Esophagus muscularis mucosa (tissue), 4 donors: Measurements from ENCODE around the gene KLHL29. TPM values are rescaled to one million over a fixed set of nuclear protein-coding genes. Genes with fewer than 3 reads are reported as not detected.
A peak's percentile ranks its signal among the peaks of the same experiment; 100 is the strongest.

Source experiments
- DNase-seq: peaks from one replicate; pipeline ENCODE4 v3.0.0-alpha.2; 2017; ENCODE audit errors: extremely low spot score
- H3K27ac ChIP-seq, 4 donors: fragments of 200-600 bp; sonication (generic); replicated peaks in 1 of 4; 1 replicate in 3 of 4; 2 replicates in 1 of 4; pipeline ENCODE4 v1.5.1; 2016 to 2019; ENCODE audit warnings: mild to moderate bottlenecking in 1 of 4
- H3K27me3 ChIP-seq, 4 donors: fragments of 200-600 bp; sonication (generic); one replicate each; pipeline versions ENCODE4 v1.5.1 to v1.6.0; 2016 to 2019
- H3K36me3 ChIP-seq, 4 donors: fragments of 200-600 bp; sonication (generic); one replicate each; pipeline ENCODE4 v1.5.1; 2016 to 2019
- H3K4me1 ChIP-seq, 4 donors: fragments of 200-600 bp; sonication (generic); one replicate each; pipeline ENCODE4 v1.5.1; 2016 to 2019
- H3K4me3 ChIP-seq, 4 donors: fragments of 200-600 bp; sonication (generic); 1 replicate in 2 of 4; 2 replicates in 2 of 4; pipeline ENCODE4 v1.5.1; 2016 to 2019; ENCODE audit warnings: mild to moderate bottlenecking in 4 of 4, moderate library complexity in 1 of 4
- H3K9me3 ChIP-seq, 4 donors: fragments of 200-600 bp; sonication (generic); 1 replicate in 3 of 4; 2 replicates in 1 of 4; pipeline ENCODE4 v1.5.1; 2016 to 2019
- CTCF ChIP-seq, 3 experiments: fragments of 200-600 bp in 2 of 3; fragments of 450-650 bp in 1 of 3; sonication (generic) in 2 of 3; IDR thresholded peaks; one replicate each; pipeline ENCODE4 v1.5.1; 2017 to 2019; ENCODE audit warnings: antibody characterized with exemption in 3 of 3, mild to moderate bottlenecking in 2 of 3, moderate library complexity in 1 of 3
- EP300 ChIP-seq: sonication (generic); formaldehyde crosslinking; IDR thresholded peaks from one replicate; pipeline ENCODE4 v1.6.1; 2017; ENCODE audit warnings: antibody characterized with exemption
- POLR2A ChIP-seq: fragments of 450-650 bp; IDR thresholded peaks from one replicate; pipeline ENCODE4 v1.6.1; 2017; ENCODE audit warnings: antibody characterized with exemption, moderate library complexity, mild to moderate bottlenecking, low read depth
- POLR2AphosphoS5 ChIP-seq, 2 donors: sonication (generic); formaldehyde crosslinking; IDR thresholded peaks; one replicate each; pipeline ENCODE4 v1.6.1; 2017; ENCODE audit warnings: antibody characterized with exemption in 2 of 2
- WGBS: methylation state at CpG from one replicate; pipeline ENCODE4 v1.1.5; 2018; 5-methylcytosine and 5-hydroxymethylcytosine counted together
- intact Hi-C: fragments of 100-400 bp; cut with DNase I; formaldehyde crosslinking; loops from one replicate; pipeline ENCODE4 v1.15.1; 2023
- total RNA-seq, 4 donors: library from RNA; depleted of rRNA; stranded (reverse); fragments of >200 nt; gene quantifications; one replicate each; pipeline versions ENCODE4 v1.1.0 to v1.2.1, GENCODE V29; 2016

KLHL29 gene
- total RNA-seq, 4 donors from 2014 or later = 22.0 to 26.1 (median 23.4) TPM

- DNase-seq = no peak
- no peaks in the 10 kb centered on the region for H3K36me3 ChIP-seq
- intact Hi-C loops = no loop called here
- TF ChIP-seq POLR2AphosphoS5 (IDR thresholded peaks at IDR 0.05) = no peak
- no peak for TF ChIP-seq EP300
- TF ChIP-seq POLR2A = no peak
- TF ChIP-seq CTCF (IDR thresholded peaks at IDR 0.05) = no peak
- 81% methylated on average over 18 of the region's 18 CpGs for WGBS
- H3K27ac ChIP-seq = peak overlapping the region; percentile 87 to 99 (median 91)
- H3K4me3 ChIP-seq = no peak overlapping the region
- no peaks in the 10 kb centered on the region for H3K27me3 ChIP-seq
- peaks cover 28 to 99% (median 90%) of the 10 kb centered on the region in 4 donors for H3K4me1 ChIP-seq
- no peaks in the 10 kb centered on the region for H3K9me3 ChIP-seq
Observed at GRCh38 chr2:23588508-23589201, 203.7 kb downstream of the KLHL29 start.

- no peaks in the 10 kb centered on the region for H3K36me3 ChIP-seq
- DNase-seq = no peak
- no peak for TF ChIP-seq CTCF (IDR thresholded peaks at IDR 0.05)
- TF ChIP-seq POLR2AphosphoS5 (IDR thresholded peaks at IDR 0.05) = no peak
- no peak for TF ChIP-seq POLR2A
- TF ChIP-seq EP300 = no peak
- H3K4me3 ChIP-seq = no peak overlapping the region
- WGBS = 93% methylated on average over 6 of the region's 9 CpGs
- no peaks in the 10 kb centered on the region for H3K9me3 ChIP-seq
- H3K27me3 ChIP-seq = no peaks in the 10 kb centered on the region
- H3K4me1 ChIP-seq = peaks cover 32 to 99% (median 90%) of the 10 kb centered on the region in 4 donors
- intact Hi-C loops = no loop called here
- peak overlapping the region; percentile 87 to 99 (median 91) for H3K27ac ChIP-seq
Observed at GRCh38 chr2:23589220-23589647, 204.3 kb downstream of the KLHL29 start.

- no peaks in the 10 kb centered on the region for H3K27me3 ChIP-seq
- intact Hi-C loops = no loop called here
- H3K4me1 ChIP-seq = peaks cover 32 to 100% (median 90%) of the 10 kb centered on the region in 4 donors
- H3K27ac ChIP-seq = peak overlapping the region; percentile 87 to 99 (median 91)
- TF ChIP-seq EP300 (no peak), POLR2AphosphoS5 (IDR thresholded peaks at IDR 0.05) (peak in 1 of 2 donors; percentile 8), CTCF (IDR thresholded peaks at IDR 0.05) (no peak), POLR2A (no peak)
- H3K4me3 ChIP-seq = no peak overlapping the region
- no peaks in the 10 kb centered on the region for H3K9me3 ChIP-seq
- DNase-seq = no peak
- H3K36me3 ChIP-seq = no peaks in the 10 kb centered on the region
- 67% methylated on average over 2 of the region's 2 CpGs for WGBS
Observed at GRCh38 chr2:23589739-23590138, 204.8 kb downstream of the KLHL29 start.

GRCh38 chr2:23590241-23590869 is 205.4 kb downstream of the KLHL29 start:
- Histone ChIP-seq H3K27me3 (no peaks in the 10 kb centered on the region), H3K27ac (peak overlapping the region; percentile 87 to 99 (median 91)), H3K9me3 (no peaks in the 10 kb centered on the region), H3K36me3 (no peaks in the 10 kb centered on the region), H3K4me1 (peaks cover 38 to 100% (median 90%) of the 10 kb centered on the region in 4 donors), H3K4me3 (no peak overlapping the region)
- intact Hi-C loops = no loop called here
- TF ChIP-seq POLR2AphosphoS5 (IDR thresholded peaks at IDR 0.05) (no peak), POLR2A (no peak), CTCF (IDR thresholded peaks at IDR 0.05) (no peak), EP300 (no peak)
- no peak for DNase-seq
- WGBS = 71% methylated on average over 14 of the region's 14 CpGs
